Hepatocyte (in vitro differentiated cells): ENCODE results near the gene VWA3A.

Experiments
- EZH2phosphoT487 ChIP-seq: fragments of 200-600 bp; sonication (generic); IDR thresholded peaks from one replicate; pipeline ENCODE4 v1.6.1; 2018; ENCODE audit warnings: antibody characterized with exemption, mild to moderate bottlenecking, low read depth, moderate library complexity; ENCODE audit not compliant: unreplicated experiment, severe bottlenecking
- TF ChIP-seq, protein P1 (sequence below): fragments of 200-600 bp; sonication (generic); IDR thresholded peaks from 2 replicates; pipeline ENCODE4 v1.5.1; 2016; ENCODE audit warnings: antibody characterized with exemption, mild to moderate bottlenecking; ENCODE audit not compliant: poor library complexity

DNA sequence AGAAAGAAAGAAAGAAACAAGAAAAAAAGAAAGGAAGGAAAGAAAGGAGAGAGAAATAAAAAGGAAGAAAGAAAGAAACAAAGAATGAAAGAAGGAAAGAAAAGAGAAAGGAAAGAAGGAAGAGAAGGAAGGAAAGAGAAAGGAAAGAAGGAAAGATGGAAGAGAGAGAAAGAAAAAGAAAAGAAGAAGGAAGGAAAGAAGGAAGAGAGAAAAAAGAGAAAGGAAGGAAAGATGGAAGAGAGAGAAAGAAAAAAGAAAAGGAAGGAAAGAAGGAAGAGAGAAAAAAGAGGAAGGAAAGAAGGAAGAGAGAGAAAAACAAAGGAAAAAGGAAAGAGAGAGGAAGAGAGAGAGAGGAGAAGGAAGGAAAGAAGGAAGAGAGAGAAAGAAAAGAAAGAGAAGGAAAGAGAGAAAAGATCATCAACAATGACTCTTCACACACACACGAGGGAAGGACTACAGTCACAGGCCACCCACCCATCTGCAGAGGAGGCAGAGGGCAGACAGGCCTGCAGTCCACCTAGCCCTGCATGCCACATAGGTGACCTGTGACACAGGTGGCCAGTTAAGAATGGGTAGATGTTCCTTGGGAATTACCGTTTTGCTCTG lies 23.9 kb downstream of the VWA3A start:
- TF ChIP-seq, protein P1, sequence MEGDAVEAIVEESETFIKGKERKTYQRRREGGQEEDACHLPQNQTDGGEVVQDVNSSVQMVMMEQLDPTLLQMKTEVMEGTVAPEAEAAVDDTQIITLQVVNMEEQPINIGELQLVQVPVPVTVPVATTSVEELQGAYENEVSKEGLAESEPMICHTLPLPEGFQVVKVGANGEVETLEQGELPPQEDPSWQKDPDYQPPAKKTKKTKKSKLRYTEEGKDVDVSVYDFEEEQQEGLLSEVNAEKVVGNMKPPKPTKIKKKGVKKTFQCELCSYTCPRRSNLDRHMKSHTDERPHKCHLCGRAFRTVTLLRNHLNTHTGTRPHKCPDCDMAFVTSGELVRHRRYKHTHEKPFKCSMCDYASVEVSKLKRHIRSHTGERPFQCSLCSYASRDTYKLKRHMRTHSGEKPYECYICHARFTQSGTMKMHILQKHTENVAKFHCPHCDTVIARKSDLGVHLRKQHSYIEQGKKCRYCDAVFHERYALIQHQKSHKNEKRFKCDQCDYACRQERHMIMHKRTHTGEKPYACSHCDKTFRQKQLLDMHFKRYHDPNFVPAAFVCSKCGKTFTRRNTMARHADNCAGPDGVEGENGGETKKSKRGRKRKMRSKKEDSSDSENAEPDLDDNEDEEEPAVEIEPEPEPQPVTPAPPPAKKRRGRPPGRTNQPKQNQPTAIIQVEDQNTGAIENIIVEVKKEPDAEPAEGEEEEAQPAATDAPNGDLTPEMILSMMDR, result no peak
- TF ChIP-seq EZH2phosphoT487, result no peak
